Measurements from ENCODE around the gene SLC6A18.

SLC6A18 gene

DNA sequence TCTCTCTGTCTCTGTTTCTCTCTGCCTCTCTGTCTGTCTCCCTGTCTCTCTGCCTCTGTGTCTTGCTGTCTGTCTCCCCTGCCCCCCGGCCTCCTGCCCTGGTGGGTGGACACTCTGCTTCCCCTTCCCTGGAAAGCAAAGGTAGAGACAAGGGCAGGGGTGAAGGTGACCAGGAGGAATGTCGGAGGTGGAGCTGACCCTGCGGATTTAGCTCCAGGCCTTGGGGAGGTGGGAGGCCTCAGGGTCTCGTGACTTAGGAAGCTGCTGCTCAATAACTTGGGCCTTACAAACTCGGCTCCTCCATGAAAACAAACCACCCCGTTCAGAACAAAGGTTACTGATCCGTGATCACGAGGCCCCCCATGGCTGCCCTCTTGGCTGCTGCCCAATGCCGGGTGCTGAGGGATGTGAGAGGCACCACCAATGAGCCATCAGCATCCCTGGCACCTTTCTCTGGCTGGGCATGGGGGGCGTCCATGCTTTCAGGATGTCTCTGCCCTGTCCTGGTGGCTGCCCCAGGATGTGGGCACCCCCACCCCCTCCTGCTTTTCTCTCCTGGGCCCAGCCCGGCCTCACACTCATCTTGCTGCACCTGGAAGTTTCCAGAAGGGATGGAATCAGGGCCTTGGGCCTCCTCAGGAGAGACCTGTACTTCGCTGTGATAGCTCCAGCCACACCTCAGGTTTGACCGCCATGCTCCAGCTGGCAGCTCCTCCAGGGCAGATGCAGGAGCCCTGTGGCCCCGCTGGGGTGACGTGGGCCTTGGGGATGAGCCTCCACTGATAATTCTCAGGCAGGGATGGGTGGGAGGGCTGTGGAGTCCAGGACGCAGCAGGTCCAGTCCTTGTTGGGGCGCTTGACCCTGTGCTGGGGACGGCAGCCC is 38.6 kb upstream of the SLC6A18 start:
- no peak for DNase-seq

- DNase-seq = no peak
These were observed 37.8 kb upstream of the SLC6A18 start for GRCh38 chr5:1187234-1187949.

DNA sequence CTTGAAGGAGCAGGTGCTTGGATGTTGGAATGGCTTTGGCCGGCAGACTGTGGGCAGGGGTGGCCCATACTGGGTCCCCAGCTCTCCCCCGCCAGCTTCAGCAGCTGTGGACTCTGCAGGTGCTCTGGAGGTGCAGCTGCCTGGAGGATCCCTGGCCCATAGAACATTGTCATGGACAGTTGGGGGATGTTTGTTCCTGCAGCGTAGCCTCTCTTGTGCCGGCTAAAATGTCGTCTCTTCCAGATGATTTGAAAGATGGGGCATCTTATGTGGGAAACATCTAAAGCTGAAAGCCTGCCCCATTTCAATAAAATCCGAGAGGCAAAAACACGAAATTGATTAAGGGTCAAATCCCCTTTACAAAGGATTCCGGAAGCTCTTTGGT is 37.2 kb upstream of the SLC6A18 start:
- no peak for DNase-seq

- no peak for DNase-seq
These were observed 36.7 kb upstream of the SLC6A18 start for GRCh38 chr5:1188464-1188863.

DNA sequence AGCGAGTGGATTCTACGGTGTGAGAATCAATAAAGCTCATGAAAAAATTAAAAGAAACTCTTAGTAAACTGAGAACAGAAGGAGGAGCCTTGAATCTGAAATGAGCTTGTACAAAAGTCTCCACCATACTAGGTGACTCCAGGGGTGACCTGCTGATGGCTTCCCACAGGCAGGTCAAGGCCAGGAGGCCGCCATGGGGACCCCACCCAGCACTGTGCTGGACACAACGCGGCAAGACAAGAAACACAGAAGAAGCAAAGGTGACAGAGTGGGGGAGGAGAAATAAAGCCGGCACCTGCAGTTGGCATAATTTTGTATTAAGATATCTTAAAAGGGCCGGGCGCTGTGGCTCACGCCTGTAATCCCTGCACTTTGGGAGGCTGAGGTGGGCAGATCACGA is 35.9 kb upstream of the SLC6A18 start:
- DNase-seq = no peak

DNA sequence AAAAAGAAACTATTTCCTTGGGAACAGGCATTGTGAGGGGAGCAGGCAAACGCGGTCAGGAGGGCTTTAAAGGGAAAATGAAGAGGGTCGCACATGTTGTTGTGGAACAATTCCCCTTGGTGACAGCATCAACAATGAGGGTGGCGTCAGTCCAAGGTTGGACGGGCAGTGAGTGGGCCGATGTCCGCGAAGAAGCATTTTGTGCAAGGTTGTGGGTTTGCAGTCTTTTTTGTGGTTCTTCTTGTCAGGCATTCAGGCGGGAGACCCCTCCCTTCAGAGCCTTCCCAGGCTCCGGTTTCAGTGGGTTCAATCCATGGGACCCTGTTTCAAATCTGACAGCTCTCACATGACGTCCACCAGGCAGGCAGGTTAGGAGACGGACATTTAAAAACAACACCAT is 34.9 kb upstream of the SLC6A18 start:
- no peak for DNase-seq

DNA sequence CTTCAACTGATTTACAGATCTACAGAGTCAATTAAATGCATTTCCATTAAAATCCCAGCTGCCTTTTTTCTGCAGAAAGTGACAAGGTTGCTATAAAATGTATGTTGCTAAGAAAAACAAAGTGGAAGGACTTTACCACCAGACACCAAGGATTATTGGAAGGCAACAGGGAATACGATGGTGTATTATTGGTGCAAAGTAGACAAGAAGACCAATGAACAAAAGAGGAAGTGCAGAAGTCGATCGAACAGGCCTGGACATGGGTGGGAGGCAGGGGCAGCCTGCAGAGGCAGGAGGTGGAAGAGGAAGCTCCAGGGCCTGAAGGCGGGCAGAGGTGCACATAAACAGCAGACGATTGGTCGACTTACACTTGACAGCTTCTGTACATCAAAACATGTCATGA is 34.3 kb upstream of the SLC6A18 start:
- no peak for DNase-seq

DNA sequence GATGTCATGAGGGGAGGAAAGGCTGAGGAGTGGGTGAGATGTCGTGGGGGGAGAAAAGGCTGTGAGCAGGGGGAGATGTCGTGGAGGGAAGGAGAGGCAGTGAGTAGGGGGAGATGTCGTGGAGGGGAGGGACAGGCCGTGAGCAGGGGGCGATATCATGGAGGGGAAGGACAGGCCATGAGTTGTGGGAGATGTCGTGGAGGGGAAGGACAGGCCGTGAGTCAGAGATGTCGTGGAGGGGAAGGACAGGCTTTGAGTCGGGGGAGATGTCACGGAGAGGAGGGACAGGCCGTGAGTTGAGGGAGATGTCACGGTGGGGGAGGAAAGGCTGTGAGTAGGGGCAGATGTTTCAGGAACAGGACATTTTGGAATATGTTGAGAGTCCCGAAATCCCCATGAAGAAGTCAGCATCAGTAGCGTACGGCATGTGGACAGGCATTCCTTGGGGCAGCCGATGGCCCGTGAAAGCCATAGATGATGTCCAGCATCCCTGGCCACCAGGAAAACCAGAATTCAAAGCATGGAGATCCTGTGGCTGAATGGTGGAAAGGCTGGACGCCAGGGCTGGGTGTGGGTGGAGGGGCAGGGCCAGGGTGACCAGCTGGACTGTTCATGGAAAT is 32.1 kb upstream of the SLC6A18 start:
- no peak for DNase-seq

DNA sequence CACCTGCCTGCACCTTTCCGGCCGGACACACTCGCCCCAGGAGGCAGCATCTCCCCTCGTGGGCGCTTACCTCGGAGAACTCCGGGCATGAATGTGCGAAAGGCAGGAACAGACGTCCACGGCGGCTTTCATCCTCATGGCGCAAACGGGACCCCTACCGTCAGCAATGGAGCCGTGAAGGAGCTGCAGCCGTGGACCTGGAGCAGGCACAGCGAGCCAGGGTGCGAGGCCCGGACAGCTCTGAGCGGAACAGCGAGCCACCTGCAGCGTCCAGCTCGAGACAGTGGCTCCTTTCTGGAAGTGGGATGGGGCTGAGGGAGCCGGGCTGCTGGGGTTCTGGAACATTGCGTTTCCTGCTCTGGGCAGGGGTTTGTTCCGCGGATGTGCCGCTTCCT is 31.6 kb upstream of the SLC6A18 start:
- no peak for DNase-seq

GRCh38 chr5:1194378-1194777 is 30.8 kb upstream of the SLC6A18 start:
- no peak for DNase-seq

DNA sequence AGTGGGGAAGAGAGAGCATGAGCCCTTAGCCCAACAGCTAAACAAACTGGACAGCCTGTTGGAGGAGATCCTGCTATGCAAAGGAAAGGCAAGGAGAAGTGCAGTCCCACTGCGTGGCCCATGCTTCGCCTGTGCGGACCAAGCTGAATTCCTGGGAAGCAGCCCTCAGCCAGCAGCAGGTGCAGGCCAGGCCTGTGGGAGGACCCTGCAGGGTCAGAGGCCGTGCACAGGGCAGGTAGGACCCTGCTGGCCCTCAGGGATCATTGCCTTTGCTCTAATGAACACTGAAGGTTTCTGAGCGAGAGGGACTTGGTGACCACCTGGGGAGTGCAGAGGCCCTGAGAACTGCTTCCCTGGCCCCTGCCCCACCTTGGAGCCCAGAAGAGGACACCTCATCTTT is 29.7 kb upstream of the SLC6A18 start:
- no peak for DNase-seq

- no peak for DNase-seq
These were observed 29.3 kb upstream of the SLC6A18 start for GRCh38 chr5:1195916-1196315.

DNA sequence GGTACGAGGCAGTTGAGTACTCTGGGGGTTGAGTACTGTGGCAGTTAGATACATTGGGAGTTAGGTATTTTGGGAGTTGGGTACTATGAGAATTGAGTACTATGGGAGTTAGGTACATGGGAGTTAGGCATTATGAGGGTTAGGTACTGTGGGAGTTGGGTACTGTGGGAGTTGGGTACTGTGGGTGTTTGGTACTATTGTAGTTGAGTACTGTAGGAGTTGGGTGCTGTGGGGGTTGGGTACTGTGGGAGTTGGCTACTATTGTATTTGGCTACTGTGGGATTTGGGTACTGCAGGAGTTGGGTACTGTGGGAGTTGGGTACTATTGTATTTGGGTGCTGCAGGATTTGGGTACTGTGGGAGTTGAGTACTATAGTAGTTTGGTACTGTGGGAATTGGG is 28.6 kb upstream of the SLC6A18 start:
- DNase-seq = no peak

GRCh38 chr5:1197876-1198666 is 27.1 kb upstream of the SLC6A18 start:
- no peak for DNase-seq

DNA sequence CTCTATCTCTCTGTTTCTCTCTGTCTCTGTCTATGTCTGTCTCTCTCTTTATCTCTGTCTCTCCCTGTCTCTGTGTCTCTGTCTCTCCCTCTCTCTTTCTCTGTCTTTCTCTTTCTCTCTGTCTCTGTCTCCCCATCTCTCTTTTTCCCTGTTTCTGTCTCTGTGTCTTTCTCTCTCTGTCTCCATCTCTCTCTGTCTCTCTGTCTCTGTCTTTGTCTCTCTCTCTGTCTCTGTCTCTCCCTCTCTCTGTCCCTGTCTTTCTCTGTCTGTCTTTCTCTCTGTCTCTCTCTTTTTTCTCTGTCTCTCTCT is 25.9 kb upstream of the SLC6A18 start:
- DNase-seq = no peak

DNA sequence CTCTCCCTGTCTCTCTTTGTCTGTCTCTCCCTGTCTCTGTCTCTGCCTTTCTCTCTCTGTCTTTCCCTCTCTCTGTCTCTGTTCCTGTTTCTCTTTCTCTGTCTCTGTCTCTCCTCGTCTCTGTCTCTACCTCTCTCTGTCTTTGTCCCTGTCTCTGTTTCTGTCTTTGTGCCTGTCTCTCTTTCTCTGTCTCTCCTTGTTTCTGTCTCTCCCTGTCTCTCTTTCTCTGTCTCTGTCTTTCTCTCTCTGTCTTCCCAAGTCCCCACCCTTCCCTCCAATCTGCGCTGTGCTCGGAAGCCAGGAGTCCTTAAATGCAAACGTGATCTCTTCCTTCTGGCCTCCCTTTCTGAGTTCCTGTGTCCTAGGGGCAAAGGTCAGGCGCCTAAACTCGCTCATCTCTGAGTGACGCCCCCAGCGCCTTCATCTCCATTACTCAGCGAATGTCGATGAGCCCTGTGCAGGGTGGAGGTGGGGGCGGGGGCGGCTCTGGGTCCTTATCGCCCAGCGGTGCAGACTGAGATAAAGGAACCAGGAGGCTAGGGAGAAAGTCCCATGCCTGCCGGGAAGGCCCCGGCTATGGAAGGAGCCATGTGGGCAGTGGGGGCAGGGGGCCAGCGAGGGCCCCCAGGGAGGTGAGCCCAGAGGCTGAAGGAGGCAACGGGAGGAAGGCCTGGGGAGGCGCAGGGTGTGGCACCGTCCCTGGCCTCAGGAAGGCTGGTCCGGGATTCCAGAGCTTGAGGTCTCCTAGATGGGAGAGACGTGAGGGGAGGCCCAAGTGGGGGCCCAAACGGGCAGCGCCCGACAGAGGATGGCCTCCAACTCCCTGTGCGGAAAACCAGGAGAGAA is 25.3 kb upstream of the SLC6A18 start:
- DNase-seq = no peak

GRCh38 chr5:1200495-1201326 is 24.5 kb upstream of the SLC6A18 start:
- no peak for DNase-seq

DNA sequence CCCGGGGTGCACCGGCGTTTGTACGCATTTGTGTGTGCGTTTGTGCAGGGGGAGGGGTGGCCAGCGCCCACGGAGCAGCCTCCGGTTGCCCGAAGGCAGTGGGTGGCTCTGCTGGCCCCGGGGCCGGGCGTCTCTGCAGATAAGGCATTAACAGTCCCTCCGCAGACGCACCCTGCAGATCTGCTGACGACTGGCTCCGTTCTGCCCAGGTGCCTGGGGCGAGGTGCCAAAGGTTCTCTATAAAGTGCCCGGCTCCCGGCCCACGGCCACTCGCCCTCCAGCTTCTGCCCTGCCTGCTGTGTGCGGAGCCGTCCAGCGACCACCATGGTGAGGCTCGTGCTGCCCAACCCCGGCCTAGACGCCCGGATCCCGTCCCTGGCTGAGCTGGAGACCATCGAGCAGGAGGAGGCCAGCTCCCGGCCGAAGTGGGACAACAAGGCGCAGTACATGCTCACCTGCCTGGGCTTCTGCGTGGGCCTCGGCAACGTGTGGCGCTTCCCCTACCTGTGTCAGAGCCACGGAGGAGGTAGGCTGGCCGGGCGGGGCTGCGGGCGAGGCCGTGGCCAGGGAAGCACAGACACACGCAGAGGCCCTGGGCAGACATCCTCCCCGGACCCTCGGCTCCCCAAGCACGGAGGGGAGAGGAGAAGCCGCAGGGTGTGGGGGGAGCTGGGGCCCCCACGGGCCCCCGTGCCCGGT is 23.7 kb upstream of the SLC6A18 start, which contains the start of gene SLC6A19:
TSS of gene SLC6A19 (plus strand) at position 269 of the 699 bp plus-strand sequence. CDS start at position 325, 56 bp downstream.
- no peak for DNase-seq

GRCh38 chr5:1202026-1202797 is 23.0 kb upstream of the SLC6A18 start:
- DNase-seq = no peak

DNA sequence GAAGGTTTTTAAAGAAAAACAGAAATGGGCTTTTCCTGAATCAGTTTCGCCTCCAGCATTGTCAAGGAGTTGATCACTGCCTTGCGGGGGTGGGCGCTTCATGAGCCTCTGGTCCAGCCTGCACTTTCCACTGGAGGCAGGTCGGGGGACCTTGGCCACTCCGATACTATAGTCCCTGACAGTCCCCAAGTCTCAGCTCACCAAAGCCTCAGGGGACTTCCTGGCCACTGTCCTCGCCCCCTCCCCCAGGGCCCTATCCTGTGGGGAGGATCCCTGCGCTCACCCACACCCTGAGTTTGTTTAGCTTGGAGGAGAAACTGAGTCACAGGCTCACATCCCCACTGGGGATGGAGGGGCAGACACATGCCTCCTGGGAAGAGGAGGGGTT is 22.4 kb upstream of the SLC6A18 start:
- DNase-seq = no peak

All from fibroblast of skin of back (primary cell).